Natural killer cell (primary cell): ENCODE data around the gene SLC6A8. TPM values are rescaled to one million over a fixed set of nuclear protein-coding genes. Genes with fewer than 3 reads are reported as not detected.

ENCODE experiments used
- ATAC-seq, 3 donors: fragments of 150-1000 bp in 2 of 3; fragments of 200-7000 bp in 1 of 3; cut with Tn5 transposase; 1 replicate in 1 of 3; 2 replicates in 2 of 3; pipeline ENCODE4 v1.10.0; 2021; ENCODE audit warnings: mild to moderate bottlenecking in 2 of 3, moderate library complexity in 2 of 3
- DNase-seq, 2 donors: peaks; one replicate each; pipeline versions ENCODE4 v3.0.0 to v3.0.0-alpha.2; 2013 to 2021; ENCODE audit warnings: mixed read lengths in 1 of 2
- H3K27ac ChIP-seq: one replicate; pipeline ENCODE4 v1.5.1; 2013; ENCODE audit warnings: mild to moderate bottlenecking, low read length
- H3K27me3 ChIP-seq: one replicate; pipeline ENCODE4 v1.6.1; 2013; ENCODE audit warnings: low read length; ENCODE audit not compliant: control insufficient read depth, insufficient read depth
- H3K36me3 ChIP-seq: one replicate; pipeline ENCODE4 v1.6.1; 2013; ENCODE audit warnings: low read length; ENCODE audit not compliant: control insufficient read depth, insufficient read depth
- H3K4me1 ChIP-seq: one replicate; pipeline ENCODE4 v1.6.1; 2013; ENCODE audit warnings: low read length; ENCODE audit not compliant: control insufficient read depth, insufficient read depth
- H3K4me3 ChIP-seq: one replicate; pipeline ENCODE4 v1.5.1; 2013; ENCODE audit warnings: low read length
- H3K9me3 ChIP-seq: one replicate; pipeline ENCODE4 v1.6.1; 2013; ENCODE audit warnings: low read length; ENCODE audit not compliant: control insufficient read depth, insufficient read depth
- H3K27ac Mint-ChIP-seq, 2 donors: one replicate each; pipeline ENCODE4 v1.8.0; 2022; ENCODE audit warnings: mild to moderate bottlenecking in 2 of 2, mixed read lengths in 2 of 2, moderate library complexity in 1 of 2
- H3K27me3 Mint-ChIP-seq, 2 donors: one replicate each; pipeline ENCODE4 v1.8.0; 2022; ENCODE audit warnings: low read depth in 2 of 2, mixed read lengths in 2 of 2
- H3K36me3 Mint-ChIP-seq: one replicate; pipeline ENCODE4 v1.8.0; 2022; ENCODE audit warnings: mixed read lengths
- H3K4me1 Mint-ChIP-seq, 2 donors: one replicate each; pipeline ENCODE4 v1.8.0; 2022; ENCODE audit warnings: mixed read lengths in 2 of 2
- H3K4me3 Mint-ChIP-seq: one replicate; pipeline ENCODE4 v1.8.0; 2022; ENCODE audit warnings: mild to moderate bottlenecking, moderate library complexity, mixed read lengths
- H3K9me3 Mint-ChIP-seq, 2 donors: one replicate each; pipeline ENCODE4 v1.8.0; 2022; ENCODE audit warnings: mixed read lengths in 2 of 2
- WGBS: methylation state at CpG from one replicate; pipeline ENCODE4 v1.1.7; 2013; ENCODE audit warnings: missing lambda C conversion rate; ENCODE audit not compliant: insufficient coverage; 5-methylcytosine and 5-hydroxymethylcytosine counted together
- intact Hi-C: fragments of 100-400 bp; cut with micrococcal nuclease; formaldehyde crosslinking; loops from one replicate; pipeline ENCODE4 v1.14.2; 2022
- total RNA-seq, 4 donors: library from RNA; stranded (reverse); fragments of 120-200 nt in 1 of 4; gene quantifications; one replicate each; pipeline versions ENCODE4 v1.2.3 to v1.2.4, GENCODE V29; 2013 to 2022
- TF ChIP-seq, protein P1 (sequence below): fragments of 200-600 bp; IDR thresholded peaks from one replicate; pipeline ENCODE4 v1.8.0; 2022; ENCODE audit warnings: antibody characterized with exemption

The SLC6A8 gene
- total RNA-seq, 3 donors from 2014 or later (not counting 1 experiment from before 2014, with no cell fraction given) = 0.77 to 2.5 (median 1.4) TPM

DNA sequence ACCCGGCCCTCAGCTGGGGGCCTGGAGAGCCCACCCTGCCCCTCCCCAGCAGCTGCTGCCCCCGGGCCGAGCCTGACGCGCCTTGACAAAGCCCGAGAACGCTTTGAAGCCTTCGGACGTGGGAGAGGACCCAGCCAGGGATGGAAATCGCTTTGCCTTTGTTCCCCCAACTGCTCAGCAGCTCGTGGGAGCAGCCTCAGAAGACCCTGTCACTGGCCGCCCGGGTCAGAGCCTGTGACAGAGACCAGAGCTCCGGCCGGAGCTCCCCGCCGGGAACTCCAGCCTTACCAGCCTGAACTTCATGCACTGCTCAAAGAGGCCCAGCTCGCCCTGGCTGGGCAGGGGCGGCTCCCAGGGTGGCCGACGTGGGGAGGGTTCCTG is 2.6 kb upstream of the SLC6A8 start:
- H3K27ac Mint-ChIP-seq = no peak overlapping the region
- TF ChIP-seq, protein P1, sequence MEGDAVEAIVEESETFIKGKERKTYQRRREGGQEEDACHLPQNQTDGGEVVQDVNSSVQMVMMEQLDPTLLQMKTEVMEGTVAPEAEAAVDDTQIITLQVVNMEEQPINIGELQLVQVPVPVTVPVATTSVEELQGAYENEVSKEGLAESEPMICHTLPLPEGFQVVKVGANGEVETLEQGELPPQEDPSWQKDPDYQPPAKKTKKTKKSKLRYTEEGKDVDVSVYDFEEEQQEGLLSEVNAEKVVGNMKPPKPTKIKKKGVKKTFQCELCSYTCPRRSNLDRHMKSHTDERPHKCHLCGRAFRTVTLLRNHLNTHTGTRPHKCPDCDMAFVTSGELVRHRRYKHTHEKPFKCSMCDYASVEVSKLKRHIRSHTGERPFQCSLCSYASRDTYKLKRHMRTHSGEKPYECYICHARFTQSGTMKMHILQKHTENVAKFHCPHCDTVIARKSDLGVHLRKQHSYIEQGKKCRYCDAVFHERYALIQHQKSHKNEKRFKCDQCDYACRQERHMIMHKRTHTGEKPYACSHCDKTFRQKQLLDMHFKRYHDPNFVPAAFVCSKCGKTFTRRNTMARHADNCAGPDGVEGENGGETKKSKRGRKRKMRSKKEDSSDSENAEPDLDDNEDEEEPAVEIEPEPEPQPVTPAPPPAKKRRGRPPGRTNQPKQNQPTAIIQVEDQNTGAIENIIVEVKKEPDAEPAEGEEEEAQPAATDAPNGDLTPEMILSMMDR = no peak

GRCh38 chrX:153685751-153686696 is 1.7 kb upstream of the SLC6A8 start:
- Mint-ChIP-seq H3K4me3 (no peak overlapping the region), H3K4me1 (no peaks in the 10 kb centered on the region), H3K36me3 (no peaks in the 10 kb centered on the region), H3K9me3 (no peaks in the 10 kb centered on the region), H3K27ac (no peak overlapping the region), H3K27me3 (peaks cover 0 to 11% of the 10 kb centered on the region in 2 donors)
- no peaks in the 10 kb centered on the region for H3K9me3 ChIP-seq
- DNase-seq (no peak), ATAC-seq (no peak)
- intact Hi-C loops = no loop called here
- H3K4me3 ChIP-seq = no peak overlapping the region
- WGBS = 71% methylated on average over 24 of the region's 24 CpGs
- no peak overlapping the region for H3K27ac ChIP-seq
- H3K4me1 ChIP-seq = peaks cover 7% of the 10 kb centered on the region
- no peaks in the 10 kb centered on the region for H3K27me3 ChIP-seq
- TF ChIP-seq, protein P1 = no peak
- no peaks in the 10 kb centered on the region for H3K36me3 ChIP-seq

More for the DNA sequence above, 2.6 kb upstream of the SLC6A8 start:
- ATAC-seq = no peak
- no peaks in the 10 kb centered on the region for H3K27me3 ChIP-seq
- Mint-ChIP-seq H3K27me3 (peaks cover 4 to 8% of the 10 kb centered on the region in 2 donors), H3K36me3 (no peaks in the 10 kb centered on the region), H3K4me1 (no peaks in the 10 kb centered on the region), H3K9me3 (no peaks in the 10 kb centered on the region), H3K4me3 (no peak overlapping the region)
- H3K36me3 ChIP-seq = no peaks in the 10 kb centered on the region
- peaks cover 7% of the 10 kb centered on the region for H3K4me1 ChIP-seq
- H3K4me3 ChIP-seq = no peak overlapping the region
- intact Hi-C loops = no loop called here
- DNase-seq = no peak
- no peaks in the 10 kb centered on the region for H3K9me3 ChIP-seq
- no peak overlapping the region for H3K27ac ChIP-seq
- whole genome bisulfite sequencing = 57% methylated on average over 21 of the region's 21 CpGs

DNA sequence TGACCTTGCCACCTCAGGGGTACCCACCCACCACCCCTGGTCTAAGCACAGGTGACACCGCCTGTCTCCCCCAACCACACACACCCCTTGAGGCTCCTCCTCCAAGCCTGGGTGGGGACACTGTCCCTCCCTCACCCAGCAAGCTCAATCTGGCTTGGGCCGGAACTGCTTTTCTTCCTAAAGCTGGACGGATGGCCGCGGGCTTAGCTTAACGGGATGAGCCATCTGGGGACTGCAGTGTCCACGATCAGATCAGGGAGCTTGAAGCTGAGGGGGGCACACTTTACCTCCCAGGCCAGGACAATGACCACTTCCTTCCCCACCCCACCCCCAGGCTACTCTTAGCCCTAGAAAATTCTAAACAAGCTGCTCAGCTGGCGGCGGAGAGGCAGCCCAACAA is 1.0 kb upstream of the SLC6A8 start:
- ATAC-seq (no peak), DNase-seq (no peak)
- Histone ChIP-seq H3K4me3 (no peak overlapping the region), H3K9me3 (no peaks in the 10 kb centered on the region), H3K27me3 (no peaks in the 10 kb centered on the region), H3K36me3 (no peaks in the 10 kb centered on the region), H3K4me1 (peaks cover 7% of the 10 kb centered on the region), H3K27ac (no peak overlapping the region)
- Mint-ChIP-seq H3K27me3 (peaks cover 0 to 11% of the 10 kb centered on the region in 2 donors), H3K9me3 (no peaks in the 10 kb centered on the region), H3K27ac (no peak overlapping the region), H3K4me3 (peak overlapping the region; percentile 17), H3K36me3 (no peaks in the 10 kb centered on the region), H3K4me1 (no peaks in the 10 kb centered on the region)
- TF ChIP-seq, protein P1 = no peak
- WGBS = 68% methylated on average over 8 of the region's 9 CpGs
- intact Hi-C loops = no loop called here
